ENCODE results near the gene JUND.
"Not testable (repeated sequence)": the region's sequence is repeated elsewhere in the genome, so short reads cannot be mapped to it uniquely, and the experiment has no call there.

The JUND gene

DNA sequence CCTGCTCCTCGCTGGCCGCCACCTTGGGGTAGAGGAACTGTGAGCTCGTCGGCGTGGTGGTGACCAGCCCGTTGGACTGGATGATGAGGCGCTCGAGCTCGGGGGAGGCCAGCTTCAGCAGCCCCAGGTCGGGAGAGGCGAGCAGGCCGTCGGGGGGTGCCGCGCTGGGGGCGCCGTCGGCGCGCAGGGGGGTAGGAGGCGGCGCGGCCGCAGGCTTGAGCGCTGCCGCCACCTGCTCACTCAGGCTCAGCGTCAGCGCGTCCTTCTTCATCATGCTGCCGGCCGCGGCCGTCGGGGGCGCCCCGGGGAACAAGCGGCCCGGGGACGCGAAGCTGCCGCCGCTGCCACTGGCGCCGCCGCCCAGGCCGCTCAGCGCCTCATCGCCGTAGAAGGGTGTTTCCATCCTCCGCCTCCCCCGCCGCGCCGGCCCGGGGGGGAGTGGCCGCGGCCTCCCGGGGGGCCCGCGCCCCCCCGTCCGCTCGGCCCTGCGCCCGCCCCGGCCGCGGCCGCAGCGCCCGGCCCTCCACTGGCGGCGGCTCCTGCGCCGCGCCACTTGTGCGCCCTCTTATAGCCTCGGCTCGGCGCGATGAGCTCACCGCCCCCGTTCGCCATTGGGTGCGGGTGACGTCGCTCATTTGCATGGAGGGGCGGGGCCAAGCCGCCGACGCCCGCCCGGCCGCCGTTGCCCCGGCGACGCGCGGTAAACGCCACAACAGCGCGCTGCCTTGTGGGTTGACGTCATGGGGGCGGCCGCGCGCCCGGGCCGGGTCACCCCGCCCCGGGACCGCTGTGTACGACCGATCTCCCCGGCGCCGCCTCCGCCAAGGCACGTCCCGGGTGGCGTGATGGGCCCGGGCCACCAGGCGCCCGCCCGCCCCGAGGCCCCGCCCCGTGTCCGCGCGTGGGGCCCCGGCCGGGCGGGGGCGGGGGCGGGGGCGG lies at the start of gene JUND:
JUND (minus strand) TSS at position 541 of the 939 bp plus-strand sequence; CDS start at position 403, 138 bp downstream.
- peak; percentile 94 to 97 for DNase-seq (ENCODE audit: extremely low read depth in 1 of 2, low read depth in 1 of 2)

GRCh38 chr19:18330868-18331267 lies 49.4 kb upstream of the JUND start:
- DNase-seq (ENCODE audit: extremely low read depth in 1 of 2, low read depth in 1 of 2) = no peak

DNA sequence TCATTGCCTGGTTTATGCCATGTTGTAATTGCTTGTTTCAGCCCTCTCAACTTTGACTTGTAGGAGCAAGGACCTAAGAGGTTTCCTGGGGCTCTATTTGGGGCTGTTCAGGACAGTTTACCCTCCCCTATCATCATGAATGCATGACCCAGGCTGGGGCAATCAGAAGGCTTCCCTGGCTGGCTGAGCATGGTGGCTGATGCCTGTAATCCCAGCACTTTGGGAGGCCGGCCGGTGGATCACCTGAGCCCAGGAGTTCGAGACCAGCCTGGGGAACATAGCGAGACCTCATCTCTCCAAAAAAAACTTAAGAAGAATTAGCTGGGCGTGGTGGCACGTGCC lies 47.6 kb upstream of the JUND start:
- DNase-seq (ENCODE audit: extremely low read depth in 1 of 2, low read depth in 1 of 2) = no peak

GRCh38 chr19:18328340-18329034 lies 47.1 kb upstream of the JUND start:
- DNase-seq (ENCODE audit: extremely low read depth in 1 of 2, low read depth in 1 of 2) = peak; percentile 63 to 70

DNA sequence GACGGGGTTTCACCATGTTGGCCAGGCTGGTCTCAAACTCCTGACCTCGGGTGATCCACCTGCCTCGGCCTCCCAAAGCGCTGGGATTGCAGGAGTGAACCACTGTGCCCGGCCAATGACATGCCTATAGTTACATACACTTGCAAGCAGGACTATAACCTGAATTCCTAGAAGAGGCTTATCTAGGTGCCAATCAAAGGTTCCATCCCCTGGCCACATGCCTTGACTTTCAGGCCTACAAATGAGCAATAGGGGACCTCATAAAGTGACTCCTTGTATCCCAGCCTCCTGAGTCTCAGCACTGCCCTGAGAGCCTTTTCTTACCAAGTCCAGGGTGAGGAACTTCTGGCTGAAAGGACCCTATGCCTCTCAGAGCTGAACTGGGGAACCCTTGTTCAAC lies 45.4 kb upstream of the JUND start:
- DNase-seq (ENCODE audit: extremely low read depth in 1 of 2, low read depth in 1 of 2) = no peak

DNA sequence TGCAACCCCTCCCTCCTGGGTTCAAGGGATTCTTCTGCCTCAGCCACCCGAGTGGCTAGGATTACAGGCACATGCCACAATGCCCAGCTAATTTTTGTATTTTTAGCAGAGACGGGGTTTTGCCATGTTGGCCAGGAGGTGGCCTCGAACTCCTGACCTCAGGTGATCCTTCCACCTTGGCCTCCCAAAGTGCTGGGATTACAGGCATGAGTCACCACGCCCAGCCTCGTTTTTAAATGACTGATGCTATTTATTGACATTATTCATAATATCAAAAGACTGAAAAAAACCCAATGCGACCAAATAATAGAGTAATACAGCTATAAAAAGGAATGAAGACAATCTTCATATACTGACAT lies 42.9 kb upstream of the JUND start:
- not testable (repeated sequence) for DNase-seq (ENCODE audit: extremely low read depth in 1 of 2, low read depth in 1 of 2)

DNA sequence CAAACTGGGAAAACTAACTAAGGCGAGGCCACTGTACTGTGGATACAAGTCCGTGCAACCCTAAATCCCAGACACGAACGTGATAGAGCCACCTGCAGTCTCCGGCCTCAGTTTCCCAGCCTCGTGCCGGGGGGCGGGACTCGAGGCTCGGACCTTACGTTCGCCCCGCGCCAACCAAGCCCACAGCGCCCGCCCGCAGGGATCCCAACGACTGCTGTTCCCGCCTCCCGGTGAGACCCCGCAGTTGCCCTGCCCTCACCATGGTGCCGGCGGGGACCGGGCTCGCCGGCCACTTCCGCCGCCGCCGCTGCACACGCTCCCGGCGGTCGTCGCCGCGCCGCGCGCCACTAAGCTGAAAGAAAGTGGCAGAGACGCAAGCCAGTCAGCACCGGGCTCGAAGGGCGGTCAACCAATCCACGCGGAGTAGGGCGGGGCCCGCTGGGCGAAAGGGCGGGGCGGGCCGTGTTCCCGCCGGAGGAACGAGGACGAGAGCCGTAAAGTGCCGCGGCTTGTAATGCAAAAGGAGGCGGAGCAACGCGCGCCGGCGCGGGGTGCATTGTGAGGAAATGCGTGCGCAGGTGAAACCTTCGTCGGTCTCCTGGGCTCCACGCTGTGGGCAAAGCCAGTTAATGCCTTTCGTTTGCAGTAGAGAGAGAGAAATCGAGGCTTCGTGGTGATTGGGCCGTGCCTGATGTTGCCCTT lies 41.5 kb upstream of the JUND start, which contains the start of gene LSM4:
LSM4 (minus strand) TSS at position 318 of the 702 bp plus-strand sequence; CDS start at position 262, 56 bp downstream.
- peak; percentile 96 to 98 for DNase-seq (ENCODE audit: extremely low read depth in 1 of 2, low read depth in 1 of 2)

- DNase-seq (ENCODE audit: extremely low read depth in 1 of 2, low read depth in 1 of 2) = no peak
These were observed 40.9 kb upstream of the JUND start for GRCh38 chr19:18322318-18322758.

DNA sequence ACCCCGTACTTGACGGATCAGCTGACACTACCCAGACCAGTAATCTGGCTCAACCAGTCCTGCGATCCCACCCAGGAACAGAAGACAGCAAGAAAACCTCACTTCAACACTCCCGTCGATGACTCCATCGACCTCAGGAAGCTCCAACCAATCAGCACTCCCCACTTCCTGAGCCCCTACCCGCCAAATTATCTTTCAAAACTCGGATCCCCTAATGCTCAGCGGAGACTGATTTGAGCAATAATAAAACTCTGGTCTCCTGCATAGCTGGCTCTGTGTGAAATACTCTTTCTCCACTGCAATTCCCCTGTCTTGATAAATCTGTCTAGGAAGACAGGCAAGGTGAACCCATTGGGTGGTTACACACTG lies 40.3 kb upstream of the JUND start:
- DNase-seq (ENCODE audit: extremely low read depth in 1 of 2, low read depth in 1 of 2) = no peak

DNA sequence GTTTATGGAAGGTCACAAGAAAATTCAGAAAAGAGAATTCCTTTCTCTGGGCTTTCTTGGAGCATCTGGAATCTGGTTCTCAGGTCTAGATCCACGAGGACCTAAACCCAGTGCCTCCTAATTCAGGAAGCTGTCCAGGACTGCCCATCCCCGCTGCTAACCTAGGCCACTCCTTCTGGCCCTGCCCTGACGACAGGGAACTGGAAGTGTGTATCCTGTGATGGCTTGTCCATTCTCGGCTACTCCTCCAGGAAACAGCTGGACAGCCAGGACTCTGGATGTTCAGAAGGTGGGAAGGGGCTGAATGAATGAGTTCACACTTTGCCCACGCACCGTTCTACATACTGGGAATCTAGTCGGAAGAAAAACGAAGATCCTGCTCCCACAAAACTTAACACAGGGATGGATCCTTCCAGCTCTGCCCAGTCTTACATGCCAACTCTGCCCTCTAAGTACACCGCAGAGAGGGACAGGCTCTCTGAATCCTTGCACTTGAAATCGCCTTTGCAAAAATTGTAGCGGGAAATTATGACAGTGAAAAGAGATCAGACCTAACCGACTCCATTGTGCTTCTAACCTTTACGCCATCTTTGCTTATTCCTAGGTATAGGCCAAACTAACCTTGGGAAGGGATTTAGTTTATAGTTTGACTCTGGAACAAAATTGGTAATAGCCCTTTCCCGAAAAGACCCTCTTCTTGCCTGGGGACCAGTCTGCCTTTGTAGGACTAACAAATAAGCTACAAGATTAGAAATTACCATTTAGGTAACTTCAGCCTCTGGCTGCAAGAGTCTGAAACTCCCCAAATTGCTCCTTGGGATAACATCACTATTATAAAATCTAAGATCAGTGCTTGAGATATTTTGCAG lies 39.7 kb upstream of the JUND start:
- DNase-seq (ENCODE audit: extremely low read depth in 1 of 2, low read depth in 1 of 2) = no peak

DNA sequence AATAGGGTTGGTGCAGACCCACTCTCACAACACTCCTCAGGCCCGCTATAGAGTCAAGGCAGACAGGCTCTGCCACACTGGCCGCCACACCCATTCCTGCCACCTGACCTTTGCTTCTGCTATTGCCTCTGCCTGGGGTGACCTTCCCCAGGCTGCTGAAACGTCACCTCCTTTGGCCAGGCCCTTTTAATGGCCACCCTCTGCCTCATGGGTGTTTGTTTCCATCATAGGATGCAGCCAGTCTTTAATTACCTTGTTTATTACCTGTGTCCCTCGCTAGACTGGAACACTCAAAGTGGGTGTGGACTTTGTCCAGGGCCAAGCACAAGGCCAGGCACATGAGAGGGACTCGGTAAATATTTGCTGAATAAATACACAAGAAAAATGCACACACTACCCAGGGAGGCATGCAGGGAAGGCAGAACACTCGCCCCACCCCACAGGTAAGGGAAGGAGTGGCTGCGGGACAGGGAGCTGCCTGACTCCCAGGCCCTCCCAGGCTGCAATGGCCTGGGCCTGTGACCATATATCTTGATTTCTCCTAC lies 38.2 kb upstream of the JUND start:
- no peak for DNase-seq (ENCODE audit: extremely low read depth in 1 of 2, low read depth in 1 of 2)

GRCh38 chr19:18317961-18318800 lies 36.8 kb upstream of the JUND start:
- DNase-seq (ENCODE audit: extremely low read depth in 1 of 2, low read depth in 1 of 2) = no peak

GRCh38 chr19:18313398-18313797 lies 32.0 kb upstream of the JUND start:
- DNase-seq (ENCODE audit: extremely low read depth in 1 of 2, low read depth in 1 of 2) = no peak

GRCh38 chr19:18312092-18312534 lies 30.7 kb upstream of the JUND start:
- DNase-seq (ENCODE audit: extremely low read depth in 1 of 2, low read depth in 1 of 2) = no peak

DNA sequence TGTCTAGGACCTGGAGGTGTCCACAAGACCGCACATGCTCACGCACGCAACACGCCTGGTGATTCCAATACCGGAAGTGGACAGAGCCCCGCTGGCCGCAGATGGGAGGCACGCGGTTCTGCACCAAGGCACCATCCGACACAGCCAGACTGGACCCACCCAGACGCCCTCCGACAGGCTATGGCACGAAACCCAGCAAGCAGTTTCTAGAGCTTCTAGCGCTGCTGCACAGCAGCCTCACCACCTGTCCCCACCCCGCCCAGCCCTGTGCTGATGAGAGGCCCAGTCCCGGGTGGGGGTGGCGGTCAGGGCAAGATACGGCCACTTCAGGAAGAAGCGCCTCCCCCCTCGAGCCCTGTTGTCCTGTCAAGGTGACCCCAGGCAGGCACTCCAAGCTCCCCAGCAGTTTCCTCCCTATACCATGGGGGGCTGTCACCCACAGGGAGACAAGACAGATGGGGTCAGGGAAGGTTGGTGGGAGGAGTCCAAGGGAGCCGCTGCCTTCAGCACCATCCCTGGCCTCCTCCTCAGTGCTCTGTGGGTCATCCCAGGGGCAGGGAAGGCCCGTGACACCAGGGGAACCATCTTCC lies 30.2 kb upstream of the JUND start:
- no peak for DNase-seq (ENCODE audit: extremely low read depth in 1 of 2, low read depth in 1 of 2)

- DNase-seq (ENCODE audit: extremely low read depth in 1 of 2, low read depth in 1 of 2) = no peak
These were observed 29.5 kb upstream of the JUND start for GRCh38 chr19:18310966-18311365.

DNA sequence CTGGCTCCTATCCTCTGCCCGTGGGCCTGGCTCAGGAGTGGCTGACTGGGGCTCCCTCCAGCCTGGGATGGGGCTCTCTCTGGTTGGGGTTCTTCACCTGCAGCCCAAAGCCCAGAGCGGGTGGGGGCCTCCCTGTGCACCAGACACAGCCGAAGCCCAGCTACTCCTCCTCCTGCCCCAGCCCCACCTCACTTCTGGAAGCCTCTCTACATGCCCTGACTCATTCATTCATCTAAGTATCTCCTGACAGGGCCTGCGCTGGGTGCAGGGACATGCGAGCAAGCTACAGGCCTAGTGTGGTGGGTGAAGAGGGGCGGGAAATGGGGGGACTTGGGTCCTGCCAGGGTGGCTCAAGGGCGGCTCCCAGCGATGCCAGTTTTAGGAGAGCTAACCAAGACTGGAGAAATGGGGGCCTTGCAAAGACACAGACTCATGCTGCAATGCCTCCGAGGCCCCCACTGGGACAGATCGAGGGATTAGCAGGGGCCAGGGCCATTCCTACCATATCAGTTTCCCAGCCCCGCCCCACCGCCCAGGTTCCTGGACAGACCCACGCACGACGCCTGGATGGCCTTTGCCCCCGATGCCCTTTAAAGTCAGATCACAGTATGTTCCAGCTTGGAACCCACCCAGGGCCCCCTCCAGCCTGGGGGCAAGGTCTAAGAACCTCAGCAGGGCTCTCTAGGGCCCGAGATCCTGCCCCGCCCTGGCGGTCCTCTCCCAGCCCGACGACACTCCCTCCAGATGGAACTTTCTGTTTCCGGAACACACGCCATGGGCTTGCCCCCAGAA lies 28.9 kb upstream of the JUND start:
- no peak for DNase-seq (ENCODE audit: extremely low read depth in 1 of 2, low read depth in 1 of 2)

DNA sequence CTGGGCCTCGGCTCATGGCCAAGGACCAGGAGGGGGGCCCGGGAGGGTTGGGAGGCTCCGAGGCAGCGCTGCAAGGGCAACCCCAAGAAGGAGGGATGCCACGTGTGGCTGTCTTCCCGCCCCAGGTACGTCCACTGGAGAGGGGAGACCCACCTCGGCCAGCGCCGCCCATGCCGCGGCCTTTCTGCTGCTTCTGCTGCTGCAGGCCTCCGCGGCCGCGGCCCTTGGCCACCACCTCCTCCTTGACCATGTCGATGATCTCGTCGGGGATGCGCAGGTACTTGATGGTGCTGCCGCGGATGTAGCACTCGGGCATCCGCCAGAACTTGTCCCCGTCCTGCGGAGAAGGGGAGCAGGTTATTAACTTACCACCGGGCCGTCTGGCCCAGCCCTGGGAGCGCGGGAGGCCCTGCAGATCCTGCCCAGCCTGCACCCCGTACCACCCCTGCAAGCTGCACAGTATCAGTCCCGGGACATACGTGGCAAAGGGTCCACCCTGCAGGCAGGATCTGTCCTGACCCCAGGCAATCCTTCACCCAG lies 28.2 kb upstream of the JUND start:
- no peak for DNase-seq (ENCODE audit: extremely low read depth in 1 of 2, low read depth in 1 of 2)

All from activated CD8-positive, alpha-beta memory T cell treated with anti-CD3 and anti-CD28 coated beads for 1 hour (primary cell).